SU-DHL-6 (cell line): ENCODE measurements around the gene ZBTB16.

Source experiments
- H2AFZ ChIP-seq: fragments of 200-600 bp; sonication (generic); 2 replicates; pipeline ENCODE4 v1.6.1; 2014; ENCODE audit warnings: low read depth, mild to moderate bottlenecking, moderate library complexity, mixed read lengths, antibody characterized with exemption, low read length; ENCODE audit not compliant: severe bottlenecking
- H3F3A ChIP-seq: fragments of 200-600 bp; shearing (Covaris generic); 2 replicates; pipeline ENCODE4 v1.6.0; 2016; ENCODE audit warnings: antibody characterized with exemption, mild to moderate bottlenecking; ENCODE audit not compliant: insufficient read depth
- H3K27ac ChIP-seq: fragments of 200-600 bp; sonication (generic); 2 replicates; pipeline ENCODE4 v1.5.1; 2016; ENCODE audit warnings: low read depth, mild to moderate bottlenecking, low read length, moderate library complexity, mixed read lengths
- H3K27me3 ChIP-seq: fragments of 200-600 bp; sonication (generic), shearing (Covaris generic); 2 replicates; pipeline ENCODE4 v1.6.0; 2014; ENCODE audit warnings: mild to moderate bottlenecking, low read length
- H3K36me3 ChIP-seq: fragments of 200-600 bp; sonication (generic); 2 replicates; pipeline ENCODE4 v1.6.1; 2014; ENCODE audit warnings: mild to moderate bottlenecking, low read length, mixed read lengths
- H3K4me2 ChIP-seq: fragments of 300-600, 200-600 bp; shearing (Covaris generic), sonication (generic); 2 replicates; pipeline ENCODE4 v1.6.0; 2014; ENCODE audit warnings: low read length, low read depth, mild to moderate bottlenecking; ENCODE audit not compliant: poor library complexity, severe bottlenecking
- H3K4me3 ChIP-seq: fragments of 200-600 bp; sonication (generic); 2 replicates; pipeline ENCODE4 v1.5.1; 2014; ENCODE audit warnings: antibody characterized with exemption, low read length, mild to moderate bottlenecking, mixed read lengths; ENCODE audit not compliant: insufficient read depth, poor library complexity, severe bottlenecking
- H3K79me2 ChIP-seq: fragments of 200-600 bp; sonication (generic); 2 replicates; pipeline ENCODE4 v1.6.1; 2014; ENCODE audit warnings: mild to moderate bottlenecking, low read length, moderate library complexity; ENCODE audit not compliant: insufficient read depth
- H3K9ac ChIP-seq: fragments of 200-600 bp; sonication (generic); 2 replicates; pipeline ENCODE4 v1.7.0; 2014; ENCODE audit warnings: mild to moderate bottlenecking, low read length
- H3K9me2 ChIP-seq: fragments of 200-600 bp; sonication (generic); replicated peaks from 2 replicates; pipeline ENCODE4 v1.6.1; 2014; ENCODE audit warnings: low read length; ENCODE audit not compliant: insufficient read depth
- H3K9me3 ChIP-seq: fragments of 200-600 bp; sonication (generic); 2 replicates; pipeline ENCODE4 v1.6.1; 2014; ENCODE audit warnings: low read length, mixed read lengths; ENCODE audit not compliant: insufficient read depth
- H4K20me1 ChIP-seq: fragments of 200-600 bp; sonication (generic); 2 replicates; pipeline ENCODE4 v1.6.1; 2014; ENCODE audit warnings: low read depth, mild to moderate bottlenecking, antibody characterized with exemption, low read length, moderate library complexity, mixed read lengths
- CTCF ChIP-seq: fragments of 200-600 bp; sonication (generic); IDR thresholded peaks from one replicate; pipeline ENCODE4 v1.5.1; 2017; ENCODE audit warnings: antibody characterized with exemption, mild to moderate bottlenecking, low read length, moderate library complexity; ENCODE audit not compliant: insufficient read depth, poor library complexity, severe bottlenecking
- EZH2phosphoT487 ChIP-seq: fragments of 200-600 bp; sonication (generic), shearing (Covaris generic); conservative IDR thresholded peaks from 2 replicates; pipeline ENCODE4 v1.6.1; 2018; ENCODE audit warnings: mild to moderate bottlenecking, antibody characterized with exemption, low read length, moderate library complexity, mixed read lengths

Gene ZBTB16

DNA sequence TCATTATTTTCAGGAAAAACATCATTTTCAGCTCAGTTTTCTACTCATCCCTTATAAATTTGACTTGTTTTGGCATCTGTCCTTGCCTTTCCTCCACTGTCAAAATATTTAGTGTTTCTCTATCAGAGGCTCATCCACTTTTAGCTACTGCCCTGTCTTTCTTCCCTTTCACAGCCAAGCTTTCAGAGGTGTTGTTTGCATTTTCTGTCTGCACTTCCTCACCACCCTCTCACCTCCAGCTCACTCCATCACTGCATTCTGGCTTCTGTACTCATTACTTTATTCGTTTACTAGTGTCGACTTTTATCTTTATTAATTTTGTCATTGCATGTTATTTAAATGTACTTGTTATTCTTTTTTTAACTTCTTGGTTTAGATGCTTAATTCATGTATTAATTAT is 210.0 kb downstream of the ZBTB16 start:
- Histone ChIP-seq H2AFZ (no peak overlapping the region), H3K9ac (no peak overlapping the region), H3K27ac (no peak overlapping the region), H3K4me3 (no peak overlapping the region), H3K4me2 (no peak overlapping the region), H3K79me2 (no peaks in the 10 kb centered on the region), H3K36me3 (no peaks in the 10 kb centered on the region), H3K27me3 (no peaks in the 10 kb centered on the region), H3K9me2 (no peaks in the 10 kb centered on the region), H3F3A (no peaks in the 10 kb centered on the region), H4K20me1 (no peaks in the 10 kb centered on the region), H3K9me3 (no peaks in the 10 kb centered on the region)
- TF ChIP-seq EZH2phosphoT487 (no peak), CTCF (no peak)

GRCh38 chr11:114270531-114271270 is 211.2 kb downstream of the ZBTB16 start:
- Histone ChIP-seq H3K27ac (no peak overlapping the region), H3K79me2 (no peaks in the 10 kb centered on the region), H4K20me1 (no peaks in the 10 kb centered on the region), H3K9me3 (no peaks in the 10 kb centered on the region), H3K9me2 (no peaks in the 10 kb centered on the region), H3K27me3 (no peaks in the 10 kb centered on the region), H2AFZ (no peak overlapping the region), H3K9ac (no peak overlapping the region), H3K4me3 (no peak overlapping the region), H3F3A (no peaks in the 10 kb centered on the region), H3K36me3 (no peaks in the 10 kb centered on the region), H3K4me2 (no peak overlapping the region)
- TF ChIP-seq EZH2phosphoT487: no peak
- no peak for TF ChIP-seq CTCF

GRCh38 chr11:114271316-114271715 is 211.8 kb downstream of the ZBTB16 start:
- Histone ChIP-seq H3K79me2 (no peaks in the 10 kb centered on the region), H3K9ac (no peak overlapping the region), H3F3A (no peaks in the 10 kb centered on the region), H4K20me1 (no peaks in the 10 kb centered on the region), H3K36me3 (no peaks in the 10 kb centered on the region), H3K9me3 (no peaks in the 10 kb centered on the region), H3K27ac (no peak overlapping the region), H3K4me2 (no peak overlapping the region), H3K9me2 (no peaks in the 10 kb centered on the region), H3K27me3 (no peaks in the 10 kb centered on the region), H2AFZ (no peak overlapping the region), H3K4me3 (no peak overlapping the region)
- TF ChIP-seq EZH2phosphoT487 (no peak), CTCF (no peak)

- Histone ChIP-seq H4K20me1 (no peaks in the 10 kb centered on the region), H3F3A (no peaks in the 10 kb centered on the region), H3K27me3 (no peaks in the 10 kb centered on the region), H3K27ac (no peak overlapping the region), H3K79me2 (no peaks in the 10 kb centered on the region), H2AFZ (no peak overlapping the region), H3K9me2 (no peaks in the 10 kb centered on the region), H3K36me3 (no peaks in the 10 kb centered on the region), H3K4me2 (no peak overlapping the region), H3K9ac (no peak overlapping the region), H3K9me3 (no peaks in the 10 kb centered on the region), H3K4me3 (no peak overlapping the region)
- no peak for TF ChIP-seq CTCF
- TF ChIP-seq EZH2phosphoT487: no peak
Measured at GRCh38 chr11:114272311-114272710, 212.8 kb downstream of the ZBTB16 start.
